Transverse colon (tissue), 4 donors: ENCODE results near the gene DGUOK.

Experiments used
- CTCF ChIP-seq, 5 experiments: fragments of 200-600 bp in 3 of 5; fragments of 450-650 bp in 2 of 5; sonication (generic) in 3 of 5; IDR thresholded peaks; 1 replicate in 2 of 5; 2 replicates in 3 of 5; pipeline ENCODE4 v1.5.1; 2016 to 2017; ENCODE audit warnings: antibody characterized with exemption in 5 of 5, inconsistent platforms in 3 of 5, mild to moderate bottlenecking in 2 of 5, moderate library complexity in 1 of 5
- EP300 ChIP-seq: sonication (generic); formaldehyde crosslinking; IDR thresholded peaks from one replicate; pipeline ENCODE4 v1.6.1; 2017; ENCODE audit warnings: antibody characterized with exemption, low read depth
- POLR2A ChIP-seq: fragments of 450-650 bp; IDR thresholded peaks from one replicate; pipeline ENCODE4 v1.6.1; 2016; ENCODE audit warnings: antibody characterized with exemption, mild to moderate bottlenecking, moderate library complexity
- POLR2AphosphoS5 ChIP-seq, 3 donors: sonication (generic); formaldehyde crosslinking; IDR thresholded peaks; one replicate each; pipeline ENCODE4 v1.6.1; 2016; ENCODE audit warnings: antibody characterized with exemption in 3 of 3

- TF ChIP-seq CTCF (IDR thresholded peaks at IDR 0.05) (no peak), POLR2A (no peak), POLR2AphosphoS5 (IDR thresholded peaks at IDR 0.05) (no peak), EP300 (no peak)
Observed at GRCh38 chr2:73984203-73984921, 57.7 kb downstream of the DGUOK start, which contains the start of gene TET3.
